ENCODE data around the gene SOX18. TPM values are rescaled to one million over a fixed set of nuclear protein-coding genes. Genes with fewer than 3 reads are reported as not detected.

The SOX18 gene
- total and polyA plus RNA-seq, 2 of the 13 experiments (the other 11 are each of a cell fraction or from before 2014, with no cell fraction given), result 1.6 to 1.9 TPM

- TF ChIP-seq STAT6 (CRISPR knock-in tag; IDR thresholded peaks at IDR 0.05; ENCODE audit: borderline replicate concordance), result peak; percentile 92; the same call in 1 of the 2 replicates
- TF ChIP-seq TIGD3 (CRISPR knock-in tag; IDR thresholded peaks at IDR 0.05; ENCODE audit: borderline replicate concordance), result no peak
- no peak for TF ChIP-seq FOXK2 (IDR thresholded peaks at IDR 0.05)
- peak; percentile 66; the same call in 1 of the 2 replicates for TF ChIP-seq DDIT3 (CRISPR knock-in tag; IDR thresholded peaks at IDR 0.05)
- peak; percentile 88 for TF ChIP-seq ZNF264 (CRISPR knock-in tag; IDR thresholded peaks at IDR 0.05)
- no peak; the same call in 1 of the 2 replicates for TF ChIP-seq JUND (CRISPR knock-in tag; IDR thresholded peaks at IDR 0.05)
- TF ChIP-seq SP5 (CRISPR knock-in tag; IDR thresholded peaks at IDR 0.05; ENCODE audit: borderline replicate concordance, low read depth), result peak; percentile 66; the same call in 1 of the 2 replicates
- TF ChIP-seq UBTF (CRISPR knock-in tag; IDR thresholded peaks at IDR 0.05), result peak; percentile 66
- TF ChIP-seq FOSL2 (CRISPR knock-in tag; IDR thresholded peaks at IDR 0.05), result peak; percentile 75
- peak; percentile 72 for TF ChIP-seq ZNF18 (CRISPR knock-in tag; IDR thresholded peaks at IDR 0.05; ENCODE audit: insufficient replicate concordance)
- peak; percentile 90 for TF ChIP-seq ZBTB4 (CRISPR knock-in tag; IDR thresholded peaks at IDR 0.05; ENCODE audit: borderline replicate concordance)
- no peak for TF ChIP-seq NR2F2 (IDR thresholded peaks at IDR 0.05; ENCODE audit: borderline replicate concordance, low read depth)
- no peak for TF ChIP-seq IKZF1 (IDR thresholded peaks at IDR 0.05)
- TF ChIP-seq KMT2B (CRISPR knock-in tag; IDR thresholded peaks at IDR 0.05), result peak; percentile 89
- TF ChIP-seq ZFP1 (CRISPR knock-in tag; IDR thresholded peaks at IDR 0.05), result peak; percentile 84; the same call in 1 of the 2 replicates
- no peak for TF ChIP-seq PREB (CRISPR knock-in tag; IDR thresholded peaks at IDR 0.05)
Observed at GRCh38 chr20:64062596-64063388, 13.4 kb upstream of the SOX18 start, which contains the start of gene TCEA2 (continued).

Data from HepG2 (cell line).